Mesenchymal stem cell (in vitro differentiated cells and primary cell): ENCODE measurements around the gene SURF6.

Experiments
- DNase-seq: peaks from one replicate; pipeline ENCODE4 v3.0.0-alpha.2; 2013
- H2AFZ ChIP-seq: one replicate; pipeline ENCODE4 v1.6.1; 2013; ENCODE audit warnings: low read depth, mild to moderate bottlenecking, control low read depth, inconsistent platforms, low read length, moderate library complexity
- H2AK5ac ChIP-seq: 2 replicates; pipeline ENCODE4 v1.6.1; 2013; ENCODE audit warnings: low read length, moderate library complexity, mild to moderate bottlenecking, inconsistent platforms; ENCODE audit not compliant: severe bottlenecking
- H2BK120ac ChIP-seq: one replicate; pipeline ENCODE4 v1.6.1; 2013; ENCODE audit warnings: low read depth, mild to moderate bottlenecking, inconsistent platforms, low read length, moderate library complexity
- H2BK12ac ChIP-seq, 2 experiments: one replicate each; pipeline ENCODE4 v1.6.1; 2013; ENCODE audit warnings: inconsistent platforms in 2 of 2, low read length in 2 of 2, mild to moderate bottlenecking in 2 of 2, moderate library complexity in 2 of 2, control low read depth in 1 of 2
- H2BK15ac ChIP-seq: one replicate; pipeline ENCODE4 v1.6.1; 2013; ENCODE audit warnings: mild to moderate bottlenecking, low read depth, inconsistent platforms; ENCODE audit not compliant: poor library complexity, severe bottlenecking
- H2BK5ac ChIP-seq: 2 replicates; pipeline ENCODE4 v1.6.1; 2013; ENCODE audit warnings: low read depth, mild to moderate bottlenecking, low read length, control low read depth, inconsistent platforms; ENCODE audit not compliant: poor library complexity, severe bottlenecking
- H3K14ac ChIP-seq, 2 experiments: one replicate each; pipeline ENCODE4 v1.6.1; 2013; ENCODE audit warnings: inconsistent platforms in 2 of 2, low read length in 2 of 2, control low read depth in 1 of 2, mild to moderate bottlenecking in 1 of 2, moderate library complexity in 1 of 2
- H3K18ac ChIP-seq, 2 experiments: one replicate each; pipeline ENCODE4 v1.6.1; 2013; ENCODE audit warnings: inconsistent platforms in 2 of 2, low read length in 2 of 2, control low read depth in 1 of 2, low read depth in 1 of 2, mild to moderate bottlenecking in 1 of 2
- H3K23ac ChIP-seq, 2 experiments: one replicate each; pipeline ENCODE4 v1.6.1; 2013; ENCODE audit warnings: inconsistent platforms in 2 of 2, low read length in 2 of 2, mild to moderate bottlenecking in 2 of 2, moderate library complexity in 2 of 2, control low read depth in 1 of 2
- H3K27ac ChIP-seq: 2 replicates; pipeline ENCODE4 v1.5.1; 2013; ENCODE audit warnings: mild to moderate bottlenecking, moderate library complexity, low read length, control low read depth, inconsistent platforms; ENCODE audit not compliant: poor library complexity, severe bottlenecking
- H3K27me3 ChIP-seq, 2 experiments: 2 replicates each; pipeline versions ENCODE4 v1.6.1 to v1.7.0; 2013; ENCODE audit warnings: low read length in 2 of 2, mild to moderate bottlenecking in 2 of 2, moderate library complexity in 2 of 2, control low read depth in 1 of 2, inconsistent platforms in 1 of 2; ENCODE audit not compliant: control insufficient read depth in 1 of 2, insufficient read depth in 1 of 2
- H3K36me3 ChIP-seq, 2 experiments: 2 replicates each; pipeline versions ENCODE4 v1.6.1 to v1.7.0; 2013; ENCODE audit warnings: low read length in 2 of 2, control low read depth in 1 of 2, inconsistent platforms in 1 of 2, low read depth in 1 of 2, mild to moderate bottlenecking in 1 of 2; ENCODE audit not compliant: insufficient read depth in 2 of 2, control insufficient read depth in 1 of 2
- H3K4ac ChIP-seq, 2 experiments: one replicate each; pipeline ENCODE4 v1.6.1; 2013; ENCODE audit warnings: inconsistent platforms in 2 of 2, low read length in 2 of 2, mild to moderate bottlenecking in 2 of 2, moderate library complexity in 2 of 2, control low read depth in 1 of 2, low read depth in 1 of 2
- H3K4me1 ChIP-seq: 2 replicates; pipeline ENCODE4 v1.6.1; 2013; ENCODE audit warnings: low read depth, low read length, control low read depth; ENCODE audit not compliant: control insufficient read depth, insufficient read depth
- H3K4me2 ChIP-seq: 2 replicates; pipeline ENCODE4 v1.6.1; 2013; ENCODE audit warnings: low read length, mild to moderate bottlenecking, inconsistent platforms; ENCODE audit not compliant: poor library complexity, severe bottlenecking
- H3K4me3 ChIP-seq, 2 experiments: 2 replicates each; pipeline versions ENCODE4 v1.5.1 to v1.7.0; 2013; ENCODE audit warnings: low read length in 2 of 2, mild to moderate bottlenecking in 2 of 2, control low read depth in 1 of 2, low read depth in 1 of 2; ENCODE audit not compliant: insufficient read depth in 1 of 2
- H3K79me1 ChIP-seq: replicated peaks from 2 replicates; pipeline ENCODE4 v1.6.1; 2013; ENCODE audit warnings: mild to moderate bottlenecking, control low read depth, low read length, inconsistent platforms; ENCODE audit not compliant: poor library complexity, severe bottlenecking
- H3K9ac ChIP-seq: 2 replicates; pipeline ENCODE4 v1.7.0; 2013; ENCODE audit warnings: mild to moderate bottlenecking, low read length, moderate library complexity
- H3K9me3 ChIP-seq: 2 replicates; pipeline ENCODE4 v1.7.0; 2013; ENCODE audit warnings: mild to moderate bottlenecking, low read length; ENCODE audit not compliant: control insufficient read depth
- H4K8ac ChIP-seq: one replicate; pipeline ENCODE4 v1.6.1; 2013; ENCODE audit warnings: inconsistent platforms, mild to moderate bottlenecking, low read length, moderate library complexity
- H4K91ac ChIP-seq: one replicate; pipeline ENCODE4 v1.6.1; 2013; ENCODE audit warnings: mild to moderate bottlenecking, low read length, inconsistent platforms
- WGBS: methylation state at CpG from one replicate; pipeline ENCODE4 v1.1.7; 2013; ENCODE audit warnings: mixed read lengths; 5-methylcytosine and 5-hydroxymethylcytosine counted together

SURF6 gene

GRCh38 chr9:133344071-133344470 is 8.1 kb upstream of the SURF6 start:
- Histone ChIP-seq H3K4me1 (peaks cover 17% of the 10 kb centered on the region), H2AK5ac (no peak overlapping the region), H3K23ac (no peak overlapping the region), H2BK15ac (no peak overlapping the region), H3K9ac (no peak overlapping the region), H2BK5ac (no peak overlapping the region), H3K4me2 (no peak overlapping the region), H3K4me3 (no peak overlapping the region), H3K14ac (no peak overlapping the region), H2AFZ (no peak overlapping the region), H4K91ac (no peak overlapping the region), H2BK120ac (no peak overlapping the region), H4K8ac (no peak overlapping the region), H3K79me1 (peaks cover 41% of the 10 kb centered on the region), H3K18ac (no peak overlapping the region), H3K4ac (no peak overlapping the region), H3K9me3 (no peaks in the 10 kb centered on the region), H3K36me3 (peaks cover 71 to 74% of the 10 kb centered on the region in 2 experiments), H3K27ac (no peak overlapping the region), H3K27me3 (no peaks in the 10 kb centered on the region), H2BK12ac (no peak overlapping the region)
- DNase-seq, result no peak
- 99% methylated on average over 18 of the region's 19 CpGs for WGBS

- no peak overlapping the region for H2BK120ac ChIP-seq
- H2AFZ ChIP-seq, result no peak overlapping the region
- H3K23ac ChIP-seq, result no peak overlapping the region
- H3K27ac ChIP-seq, result no peak overlapping the region
- WGBS, result 85% methylated on average over 11 of the region's 11 CpGs
- no peak overlapping the region for H3K18ac ChIP-seq
- no peak overlapping the region for H2BK12ac ChIP-seq
- H3K4me1 ChIP-seq, result peaks cover 16% of the 10 kb centered on the region
- H3K4ac ChIP-seq, result no peak overlapping the region
- H4K91ac ChIP-seq, result no peak overlapping the region
- H3K79me1 ChIP-seq, result peaks cover 41% of the 10 kb centered on the region
- no peaks in the 10 kb centered on the region for H3K9me3 ChIP-seq
- H2AK5ac ChIP-seq, result no peak overlapping the region
- no peak overlapping the region for H3K4me2 ChIP-seq
- H4K8ac ChIP-seq, result no peak overlapping the region
- no peak overlapping the region for H3K9ac ChIP-seq
- H3K4me3 ChIP-seq, result no peak overlapping the region
- H3K36me3 ChIP-seq, result peaks cover 71 to 82% of the 10 kb centered on the region in 2 experiments
- H3K14ac ChIP-seq, result no peak overlapping the region
- no peak overlapping the region for H2BK15ac ChIP-seq
- DNase-seq, result no peak
- H3K27me3 ChIP-seq, result no peaks in the 10 kb centered on the region
- no peak overlapping the region for H2BK5ac ChIP-seq
These were observed 6.6 kb upstream of the SURF6 start for GRCh38 chr9:133342570-133342969.

- no peak overlapping the region for H3K27ac ChIP-seq
- no peak overlapping the region for H4K91ac ChIP-seq
- H3K9me3 ChIP-seq, result no peaks in the 10 kb centered on the region
- H3K27me3 ChIP-seq, result no peaks in the 10 kb centered on the region
- 77% methylated on average over 12 of the region's 12 CpGs for WGBS
- no peak overlapping the region for H3K4ac ChIP-seq
- no peak overlapping the region for H3K9ac ChIP-seq
- no peak overlapping the region for H2BK5ac ChIP-seq
- H3K36me3 ChIP-seq, result peaks cover 71 to 83% of the 10 kb centered on the region in 2 experiments
- DNase-seq, result no peak
- no peak overlapping the region for H2BK15ac ChIP-seq
- no peak overlapping the region for H3K4me2 ChIP-seq
- no peak overlapping the region for H3K4me3 ChIP-seq
- no peak overlapping the region for H3K14ac ChIP-seq
- H2BK12ac ChIP-seq, result no peak overlapping the region
- no peak overlapping the region for H2AK5ac ChIP-seq
- no peak overlapping the region for H3K23ac ChIP-seq
- H4K8ac ChIP-seq, result no peak overlapping the region
- no peak overlapping the region for H3K18ac ChIP-seq
- H3K4me1 ChIP-seq, result peaks cover 16% of the 10 kb centered on the region
- H3K79me1 ChIP-seq, result peaks cover 41% of the 10 kb centered on the region
- no peak overlapping the region for H2AFZ ChIP-seq
- no peak overlapping the region for H2BK120ac ChIP-seq
These were observed 6.0 kb upstream of the SURF6 start for GRCh38 chr9:133342069-133342406.

- Histone ChIP-seq H3K4ac (no peak overlapping the region), H3K23ac (no peak overlapping the region), H3K36me3 (peaks cover 70 to 83% of the 10 kb centered on the region in 2 experiments), H2AFZ (no peak overlapping the region), H3K4me1 (peaks cover 14% of the 10 kb centered on the region), H3K18ac (no peak overlapping the region), H3K27me3 (no peaks in the 10 kb centered on the region), H4K8ac (no peak overlapping the region), H3K9ac (no peak overlapping the region), H3K14ac (no peak overlapping the region), H2BK15ac (no peak overlapping the region), H2BK12ac (no peak overlapping the region), H2AK5ac (no peak overlapping the region), H2BK5ac (no peak overlapping the region), H3K4me3 (no peak overlapping the region), H3K27ac (no peak overlapping the region), H4K91ac (no peak overlapping the region), H2BK120ac (no peak overlapping the region), H3K79me1 (peaks cover 42% of the 10 kb centered on the region), H3K9me3 (no peaks in the 10 kb centered on the region), H3K4me2 (no peak overlapping the region)
- no peak for DNase-seq
- WGBS, result 97% methylated on average over 14 of the region's 15 CpGs
These were observed 5.5 kb upstream of the SURF6 start for GRCh38 chr9:133341369-133342068.
